ENCODE measurements around the gene ZNF384.

The ZNF384 gene

DNA sequence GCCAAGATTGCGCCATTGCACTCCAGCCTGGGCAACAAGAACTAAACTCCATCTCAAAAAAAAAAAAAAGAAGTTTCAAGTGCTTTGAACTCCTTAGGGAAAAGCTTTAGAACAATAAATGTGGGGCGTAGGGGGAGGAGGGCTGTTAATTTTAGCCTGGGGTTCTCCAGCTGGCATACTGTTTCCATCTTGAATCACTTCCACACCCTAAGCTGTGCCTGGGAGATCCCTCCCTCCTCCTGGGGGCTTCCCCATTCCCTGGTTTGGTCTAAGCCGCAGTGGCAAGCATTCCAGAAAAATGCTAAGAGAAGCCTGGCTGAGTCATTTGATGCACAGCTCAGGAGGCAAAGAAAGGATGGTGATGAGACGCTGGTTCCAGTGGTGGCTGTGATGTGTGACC is 2.3 kb upstream of the ZNF384 start:
- H3K4me3 ChIP-seq (ENCODE audit: low read depth, low read length): no peak overlapping the region
- TF ChIP-seq, protein P1, sequence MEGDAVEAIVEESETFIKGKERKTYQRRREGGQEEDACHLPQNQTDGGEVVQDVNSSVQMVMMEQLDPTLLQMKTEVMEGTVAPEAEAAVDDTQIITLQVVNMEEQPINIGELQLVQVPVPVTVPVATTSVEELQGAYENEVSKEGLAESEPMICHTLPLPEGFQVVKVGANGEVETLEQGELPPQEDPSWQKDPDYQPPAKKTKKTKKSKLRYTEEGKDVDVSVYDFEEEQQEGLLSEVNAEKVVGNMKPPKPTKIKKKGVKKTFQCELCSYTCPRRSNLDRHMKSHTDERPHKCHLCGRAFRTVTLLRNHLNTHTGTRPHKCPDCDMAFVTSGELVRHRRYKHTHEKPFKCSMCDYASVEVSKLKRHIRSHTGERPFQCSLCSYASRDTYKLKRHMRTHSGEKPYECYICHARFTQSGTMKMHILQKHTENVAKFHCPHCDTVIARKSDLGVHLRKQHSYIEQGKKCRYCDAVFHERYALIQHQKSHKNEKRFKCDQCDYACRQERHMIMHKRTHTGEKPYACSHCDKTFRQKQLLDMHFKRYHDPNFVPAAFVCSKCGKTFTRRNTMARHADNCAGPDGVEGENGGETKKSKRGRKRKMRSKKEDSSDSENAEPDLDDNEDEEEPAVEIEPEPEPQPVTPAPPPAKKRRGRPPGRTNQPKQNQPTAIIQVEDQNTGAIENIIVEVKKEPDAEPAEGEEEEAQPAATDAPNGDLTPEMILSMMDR (IDR thresholded peaks at IDR 0.05; ENCODE audit: low read depth, low read length): no peak

DNA sequence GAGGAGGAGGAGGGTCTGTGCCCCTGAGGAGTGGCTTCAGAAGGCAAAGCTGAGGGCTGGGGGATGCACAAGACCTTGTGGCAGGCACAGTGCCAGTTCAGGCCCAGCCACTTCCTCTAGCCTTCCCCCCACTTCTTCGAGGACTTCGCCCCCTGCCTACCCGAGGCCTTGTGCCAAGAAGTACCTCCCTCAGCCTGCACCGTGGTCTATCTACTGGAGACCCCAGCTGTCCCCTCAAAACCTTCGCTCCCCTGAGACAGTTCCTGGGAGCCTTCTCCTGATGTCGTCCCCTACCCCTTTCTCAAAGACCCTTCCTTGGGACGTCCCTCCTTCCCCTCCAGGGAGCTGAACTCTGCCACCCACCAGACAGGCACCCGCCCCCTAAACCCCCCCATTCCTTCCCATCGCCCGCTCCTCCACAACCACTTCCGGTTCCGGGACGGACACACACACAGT is 604 bp downstream of the ZNF384 start:
- peak overlapping the region; percentile 95 for H3K4me3 ChIP-seq (ENCODE audit: low read depth, low read length)
- TF ChIP-seq, protein P1 (IDR thresholded peaks at IDR 0.05; ENCODE audit: low read depth, low read length): no peak

DNA sequence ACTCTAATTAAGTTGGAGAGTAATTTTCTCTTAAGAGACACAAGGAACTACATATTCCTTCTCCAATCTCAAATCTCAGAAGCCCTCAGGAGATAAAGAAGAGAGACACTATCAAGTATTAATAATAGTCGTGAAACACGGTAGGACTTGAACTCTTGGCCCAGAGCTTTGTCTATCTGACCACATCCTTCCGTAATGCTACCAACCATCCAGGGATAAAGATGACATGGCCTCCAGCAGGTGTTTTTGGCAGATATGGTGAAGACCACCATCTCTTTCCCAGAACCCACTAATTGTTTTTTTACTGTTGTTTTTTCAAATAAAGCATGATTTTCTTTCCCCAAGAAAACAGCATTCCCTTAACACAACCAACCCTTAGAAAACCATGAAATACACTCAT is 3.4 kb downstream of the ZNF384 start:
- H3K4me3 ChIP-seq (ENCODE audit: low read depth, low read length): no peak overlapping the region
- TF ChIP-seq, protein P1 (IDR thresholded peaks at IDR 0.05; ENCODE audit: low read depth, low read length): no peak

DNA sequence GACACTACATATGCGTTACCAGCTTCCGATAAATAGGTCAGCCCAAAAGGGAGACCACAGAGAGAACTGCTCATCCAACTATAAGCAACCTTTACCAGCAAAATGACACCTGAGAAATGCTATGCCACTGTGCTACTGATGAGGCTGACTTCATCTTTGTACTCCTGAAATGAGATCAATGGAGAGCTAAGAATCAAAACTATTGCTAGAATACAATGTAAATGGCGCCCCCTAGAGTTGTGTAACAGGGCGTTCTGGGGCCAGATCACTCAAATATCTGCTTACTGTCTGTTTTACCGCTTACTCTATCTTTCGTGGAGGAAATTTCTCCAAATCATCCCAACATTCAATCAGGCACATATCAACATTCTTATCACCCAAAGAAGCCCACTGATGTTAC is 4.6 kb downstream of the ZNF384 start:
- H3K4me3 ChIP-seq (ENCODE audit: low read depth, low read length): no peak overlapping the region
- TF ChIP-seq, protein P1 (IDR thresholded peaks at IDR 0.05; ENCODE audit: low read depth, low read length): peak; percentile 49

DNA sequence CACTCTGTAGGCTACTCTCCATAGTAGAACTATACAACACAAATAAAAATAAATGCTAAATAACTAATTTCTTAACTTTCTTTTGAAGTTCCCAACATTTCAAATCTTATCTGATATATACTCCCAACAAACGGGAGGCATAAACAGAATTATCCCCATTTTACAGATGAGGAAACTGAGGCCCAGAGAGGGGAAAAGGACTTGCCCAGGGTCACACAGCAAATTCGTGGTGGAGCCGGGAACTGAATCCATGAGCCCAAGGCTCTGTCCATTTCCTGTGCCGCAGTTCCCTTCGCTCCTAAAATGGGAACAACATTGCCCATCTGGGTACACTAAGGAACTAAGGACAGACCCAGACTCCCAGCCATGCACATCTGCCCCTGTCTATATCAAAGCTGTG is 12.2 kb downstream of the ZNF384 start:
- no peak overlapping the region for H3K4me3 ChIP-seq (ENCODE audit: low read depth, low read length)
- TF ChIP-seq, protein P1 (IDR thresholded peaks at IDR 0.05; ENCODE audit: low read depth, low read length): no peak

DNA sequence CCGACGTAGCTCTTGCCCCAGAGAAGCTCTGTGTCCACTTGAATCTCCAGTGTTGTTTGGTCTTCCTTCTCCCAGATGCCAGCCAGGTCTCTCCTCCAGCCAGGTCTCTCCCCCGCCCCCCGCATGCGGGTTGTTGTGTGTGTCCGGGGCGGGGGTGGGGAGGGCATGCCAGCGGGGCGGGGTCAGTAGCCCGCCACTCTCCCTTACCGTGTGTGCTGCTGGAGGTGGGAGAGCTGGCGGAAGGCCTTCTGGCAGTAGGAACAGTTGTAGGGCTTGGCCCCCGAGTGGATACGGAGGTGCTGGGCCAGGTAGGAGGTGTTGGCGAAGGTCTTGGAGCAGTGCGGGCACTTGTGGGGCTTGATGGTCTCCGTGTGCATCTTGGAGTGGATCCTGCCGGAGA is 17.0 kb downstream of the ZNF384 start:
- TF ChIP-seq, protein P1 (IDR thresholded peaks at IDR 0.05; ENCODE audit: low read depth, low read length): no peak
- H3K4me3 ChIP-seq (ENCODE audit: low read depth, low read length): no peak overlapping the region

DNA sequence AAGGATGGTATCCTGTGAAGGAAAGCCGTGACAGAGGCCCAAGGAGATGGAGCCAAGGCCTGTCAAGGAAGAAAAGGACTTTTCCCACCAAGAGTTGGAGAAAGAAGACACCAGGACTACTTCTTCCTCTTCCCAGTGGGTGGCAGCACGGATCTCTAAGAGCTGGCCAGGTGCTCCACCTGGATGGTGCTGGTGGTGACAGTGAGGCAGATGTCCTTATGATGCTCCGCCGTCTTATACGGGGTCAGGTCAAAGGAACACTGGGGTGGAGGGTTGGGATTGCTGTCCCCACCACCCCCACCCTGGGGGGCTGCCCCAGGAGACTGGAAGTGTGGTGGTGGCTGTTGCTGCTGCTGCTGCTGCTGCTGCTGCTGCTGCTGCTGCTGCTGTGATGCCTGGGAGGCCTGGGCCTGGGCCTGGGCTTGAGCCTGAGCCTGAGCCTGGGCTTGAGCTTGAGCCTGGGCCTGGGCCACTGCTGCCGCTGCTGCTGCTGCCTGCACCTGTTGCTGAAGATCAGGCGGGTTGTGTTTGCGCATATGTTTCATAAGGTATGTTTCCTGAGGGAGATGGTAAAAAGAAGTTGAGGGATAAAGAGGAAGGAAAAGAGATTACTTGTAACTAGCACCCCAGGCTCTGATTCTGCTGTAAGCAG is 21.5 kb downstream of the ZNF384 start:
- TF ChIP-seq, protein P1 (IDR thresholded peaks at IDR 0.05; ENCODE audit: low read depth, low read length): no peak
- H3K4me3 ChIP-seq (ENCODE audit: low read depth, low read length): no peak overlapping the region
